Measurements from ENCODE around the gene SMYD3. TPM values are rescaled to one million over a fixed set of nuclear protein-coding genes. Genes with fewer than 3 reads are reported as not detected.
A peak's percentile ranks its signal among the peaks of the same experiment; 100 is the strongest.

The SMYD3 gene
- total and polyA plus RNA-seq, 9 of the 15 experiments (the other 6 are each of a cell fraction or from before 2014, with no cell fraction given): 128 to 440 (median 197) TPM

DNA sequence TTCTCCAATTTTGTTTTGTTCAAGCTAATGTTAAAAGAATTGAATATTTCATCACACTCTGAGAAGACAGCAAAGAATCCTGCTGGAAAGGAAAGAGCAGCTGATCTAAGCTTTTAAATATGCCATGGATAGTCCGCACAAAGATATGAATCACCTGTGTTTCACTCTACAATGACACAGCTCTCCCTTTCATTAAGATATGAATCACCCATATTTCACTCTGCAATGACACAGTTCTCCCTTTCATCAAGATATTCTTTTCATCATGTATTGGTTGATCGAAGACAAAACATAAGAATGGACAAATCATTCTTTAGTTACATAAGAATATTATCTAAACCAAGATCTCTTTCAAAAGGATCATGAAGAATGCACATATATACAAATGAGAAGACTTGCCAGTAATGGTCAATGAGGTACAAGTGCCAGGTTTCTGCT, 367.3 kb downstream of the SMYD3 start (continued):
- TF ChIP-seq, protein P1, sequence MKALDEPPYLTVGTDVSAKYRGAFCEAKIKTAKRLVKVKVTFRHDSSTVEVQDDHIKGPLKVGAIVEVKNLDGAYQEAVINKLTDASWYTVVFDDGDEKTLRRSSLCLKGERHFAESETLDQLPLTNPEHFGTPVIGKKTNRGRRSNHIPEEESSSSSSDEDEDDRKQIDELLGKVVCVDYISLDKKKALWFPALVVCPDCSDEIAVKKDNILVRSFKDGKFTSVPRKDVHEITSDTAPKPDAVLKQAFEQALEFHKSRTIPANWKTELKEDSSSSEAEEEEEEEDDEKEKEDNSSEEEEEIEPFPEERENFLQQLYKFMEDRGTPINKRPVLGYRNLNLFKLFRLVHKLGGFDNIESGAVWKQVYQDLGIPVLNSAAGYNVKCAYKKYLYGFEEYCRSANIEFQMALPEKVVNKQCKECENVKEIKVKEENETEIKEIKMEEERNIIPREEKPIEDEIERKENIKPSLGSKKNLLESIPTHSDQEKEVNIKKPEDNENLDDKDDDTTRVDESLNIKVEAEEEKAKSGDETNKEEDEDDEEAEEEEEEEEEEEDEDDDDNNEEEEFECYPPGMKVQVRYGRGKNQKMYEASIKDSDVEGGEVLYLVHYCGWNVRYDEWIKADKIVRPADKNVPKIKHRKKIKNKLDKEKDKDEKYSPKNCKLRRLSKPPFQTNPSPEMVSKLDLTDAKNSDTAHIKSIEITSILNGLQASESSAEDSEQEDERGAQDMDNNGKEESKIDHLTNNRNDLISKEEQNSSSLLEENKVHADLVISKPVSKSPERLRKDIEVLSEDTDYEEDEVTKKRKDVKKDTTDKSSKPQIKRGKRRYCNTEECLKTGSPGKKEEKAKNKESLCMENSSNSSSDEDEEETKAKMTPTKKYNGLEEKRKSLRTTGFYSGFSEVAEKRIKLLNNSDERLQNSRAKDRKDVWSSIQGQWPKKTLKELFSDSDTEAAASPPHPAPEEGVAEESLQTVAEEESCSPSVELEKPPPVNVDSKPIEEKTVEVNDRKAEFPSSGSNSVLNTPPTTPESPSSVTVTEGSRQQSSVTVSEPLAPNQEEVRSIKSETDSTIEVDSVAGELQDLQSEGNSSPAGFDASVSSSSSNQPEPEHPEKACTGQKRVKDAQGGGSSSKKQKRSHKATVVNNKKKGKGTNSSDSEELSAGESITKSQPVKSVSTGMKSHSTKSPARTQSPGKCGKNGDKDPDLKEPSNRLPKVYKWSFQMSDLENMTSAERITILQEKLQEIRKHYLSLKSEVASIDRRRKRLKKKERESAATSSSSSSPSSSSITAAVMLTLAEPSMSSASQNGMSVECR (CRISPR knock-in tag; IDR thresholded peaks at IDR 0.05): no peak
- TF ChIP-seq EP400 (IDR thresholded peaks at IDR 0.05) (peak; percentile 40; the same call in 1 of the 2 replicates), HMG20B (CRISPR knock-in tag; IDR thresholded peaks at IDR 0.05) (no peak), ZNF140 (CRISPR knock-in tag; IDR thresholded peaks at IDR 0.05) (no peak), ZNF830 (CRISPR knock-in tag; IDR thresholded peaks at IDR 0.05) (no peak), ILK (tag; IDR thresholded peaks at IDR 0.05; ENCODE audit: borderline replicate concordance, low read depth) (no peak), GATAD2B (IDR thresholded peaks at IDR 0.05; ENCODE audit: borderline replicate concordance) (peak; percentile 72; the same call in 1 of the 2 replicates), C11orf30 (IDR thresholded peaks at IDR 0.05; ENCODE audit: low read depth) (peak; percentile 66), FOSL1 (tag; conservative IDR thresholded peaks at IDR 0.05) (peak; percentile 94), ZNF780A (CRISPR knock-in tag; IDR thresholded peaks at IDR 0.05) (no peak), CTBP1 (IDR thresholded peaks at IDR 0.05; ENCODE audit: borderline replicate concordance) (0 out of 2 replicates have a peak, but pooled peaks have one; percentile 25)
- TF ChIP-seq, protein P2, sequence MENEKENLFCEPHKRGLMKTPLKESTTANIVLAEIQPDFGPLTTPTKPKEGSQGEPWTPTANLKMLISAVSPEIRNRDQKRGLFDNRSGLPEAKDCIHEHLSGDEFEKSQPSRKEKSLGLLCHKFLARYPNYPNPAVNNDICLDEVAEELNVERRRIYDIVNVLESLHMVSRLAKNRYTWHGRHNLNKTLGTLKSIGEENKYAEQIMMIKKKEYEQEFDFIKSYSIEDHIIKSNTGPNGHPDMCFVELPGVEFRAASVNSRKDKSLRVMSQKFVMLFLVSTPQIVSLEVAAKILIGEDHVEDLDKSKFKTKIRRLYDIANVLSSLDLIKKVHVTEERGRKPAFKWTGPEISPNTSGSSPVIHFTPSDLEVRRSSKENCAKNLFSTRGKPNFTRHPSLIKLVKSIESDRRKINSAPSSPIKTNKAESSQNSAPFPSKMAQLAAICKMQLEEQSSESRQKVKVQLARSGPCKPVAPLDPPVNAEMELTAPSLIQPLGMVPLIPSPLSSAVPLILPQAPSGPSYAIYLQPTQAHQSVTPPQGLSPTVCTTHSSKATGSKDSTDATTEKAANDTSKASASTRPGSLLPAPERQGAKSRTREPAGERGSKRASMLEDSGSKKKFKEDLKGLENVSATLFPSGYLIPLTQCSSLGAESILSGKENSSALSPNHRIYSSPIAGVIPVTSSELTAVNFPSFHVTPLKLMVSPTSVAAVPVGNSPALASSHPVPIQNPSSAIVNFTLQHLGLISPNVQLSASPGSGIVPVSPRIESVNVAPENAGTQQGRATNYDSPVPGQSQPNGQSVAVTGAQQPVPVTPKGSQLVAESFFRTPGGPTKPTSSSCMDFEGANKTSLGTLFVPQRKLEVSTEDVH (IDR thresholded peaks at IDR 0.05; ENCODE audit: low read depth, partially characterized antibody): peak; percentile 46
- TF ChIP-seq, protein P3, sequence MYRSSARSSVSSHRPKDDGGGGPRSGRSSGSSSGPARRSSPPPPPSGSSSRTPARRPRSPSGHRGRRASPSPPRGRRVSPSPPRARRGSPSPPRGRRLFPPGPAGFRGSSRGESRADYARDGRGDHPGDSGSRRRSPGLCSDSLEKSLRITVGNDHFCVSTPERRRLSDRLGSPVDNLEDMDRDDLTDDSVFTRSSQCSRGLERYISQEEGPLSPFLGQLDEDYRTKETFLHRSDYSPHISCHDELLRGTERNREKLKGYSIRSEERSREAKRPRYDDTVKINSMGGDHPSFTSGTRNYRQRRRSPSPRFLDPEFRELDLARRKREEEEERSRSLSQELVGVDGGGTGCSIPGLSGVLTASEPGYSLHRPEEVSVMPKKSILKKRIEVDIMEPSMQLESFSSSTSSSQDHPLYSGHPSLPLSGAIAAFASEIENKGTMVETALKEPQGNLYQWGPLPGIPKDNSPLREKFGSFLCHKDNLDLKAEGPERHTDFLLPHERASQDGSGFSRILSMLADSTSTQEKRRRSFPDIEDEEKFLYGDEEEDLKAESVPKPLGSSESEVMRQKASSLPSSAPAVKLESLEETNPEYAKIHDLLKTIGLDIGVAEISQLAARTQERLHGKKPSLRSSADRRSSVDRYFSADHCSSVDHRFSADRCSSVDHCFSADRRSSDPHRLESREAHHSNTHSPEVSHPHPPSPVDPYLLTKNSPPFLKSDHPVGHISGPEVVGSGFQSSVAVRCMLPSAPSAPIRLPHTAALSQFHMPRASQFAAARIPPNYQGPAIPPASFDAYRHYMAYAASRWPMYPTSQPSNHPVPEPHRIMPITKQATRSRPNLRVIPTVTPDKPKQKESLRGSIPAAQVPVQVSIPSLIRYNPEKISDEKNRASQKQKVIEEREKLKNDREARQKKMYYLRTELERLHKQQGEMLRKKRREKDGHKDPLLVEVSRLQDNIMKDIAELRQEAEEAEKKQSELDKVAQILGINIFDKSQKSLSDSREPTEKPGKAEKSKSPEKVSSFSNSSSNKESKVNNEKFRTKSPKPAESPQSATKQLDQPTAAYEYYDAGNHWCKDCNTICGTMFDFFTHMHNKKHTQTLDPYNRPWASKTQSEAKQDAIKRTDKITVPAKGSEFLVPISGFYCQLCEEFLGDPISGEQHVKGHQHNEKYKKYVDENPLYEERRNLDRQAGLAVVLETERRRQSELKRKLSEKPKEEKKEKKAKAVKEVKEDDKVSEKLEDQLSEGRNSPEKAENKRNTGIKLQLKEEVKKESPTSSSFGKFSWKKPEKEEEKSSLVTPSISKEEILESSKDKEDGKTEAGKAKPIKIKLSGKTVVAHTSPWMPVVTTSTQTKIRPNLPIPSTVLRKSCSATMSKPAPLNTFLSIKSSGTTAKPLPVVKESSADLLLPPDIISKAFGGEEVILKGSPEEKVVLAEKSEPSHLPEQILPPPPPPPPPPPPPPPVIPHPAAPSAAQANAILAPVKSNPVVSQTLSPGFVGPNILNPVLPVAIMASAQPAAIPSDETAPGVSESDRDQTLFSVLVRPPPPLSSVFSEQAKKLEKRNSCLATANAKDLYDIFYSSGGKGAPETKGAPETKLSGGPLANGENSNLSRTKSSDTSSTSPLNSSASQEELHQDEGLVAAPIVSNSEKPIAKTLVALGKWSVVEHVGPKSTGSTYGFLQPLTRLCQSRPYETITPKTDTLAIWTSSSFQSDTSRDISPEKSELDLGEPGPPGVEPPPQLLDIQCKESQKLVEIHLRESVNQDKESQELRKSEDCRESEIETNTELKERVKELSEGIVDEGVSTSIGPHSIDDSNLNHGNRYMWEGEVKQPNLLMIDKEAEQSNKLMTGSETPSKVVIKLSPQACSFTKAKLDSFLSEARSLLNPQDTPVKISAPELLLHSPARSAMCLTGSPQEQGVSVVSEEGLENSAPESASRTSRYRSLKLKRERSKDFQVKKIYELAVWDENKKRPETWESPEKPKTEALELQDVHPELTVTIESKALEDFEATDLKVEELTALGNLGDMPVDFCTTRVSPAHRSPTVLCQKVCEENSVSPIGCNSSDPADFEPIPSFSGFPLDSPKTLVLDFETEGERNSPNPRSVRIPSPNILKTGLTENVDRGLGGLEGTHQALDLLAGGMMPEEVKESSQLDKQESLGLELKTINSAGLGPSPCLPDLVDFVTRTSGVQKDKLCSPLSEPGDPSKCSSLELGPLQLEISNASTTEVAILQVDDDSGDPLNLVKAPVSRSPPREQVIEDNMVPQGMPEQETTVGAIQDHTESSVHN (IDR thresholded peaks at IDR 0.05; ENCODE audit: borderline replicate concordance in 1 of 2, low read depth in 1 of 2): peak in 1 of 2 experiments; percentile 87; a peak in 2 of 4 replicates

All from K562 (cell line).